Sigmoid colon (tissue), 3 donors: Measurements from ENCODE around the gene OR10H5.

Experiments used
- POLR2A ChIP-seq, 2 donors: fragments of 450-650 bp; IDR thresholded peaks; one replicate each; pipeline ENCODE4 v1.6.1; 2016; ENCODE audit warnings: antibody characterized with exemption in 2 of 2, mild to moderate bottlenecking in 2 of 2, moderate library complexity in 2 of 2
- TF ChIP-seq, protein P1 (sequence below), 4 experiments: fragments of 450-650 bp in 3 of 4; fragments of 200-600 bp in 1 of 4; IDR thresholded peaks; one replicate each; pipeline ENCODE4 v1.5.1; 2016 to 2019; ENCODE audit warnings: antibody characterized with exemption in 4 of 4, mild to moderate bottlenecking in 3 of 4, moderate library complexity in 2 of 4

GRCh38 chr19:15769586-15769985 lies 17.9 kb upstream of the OR10H5 start:
- TF ChIP-seq, protein P1, sequence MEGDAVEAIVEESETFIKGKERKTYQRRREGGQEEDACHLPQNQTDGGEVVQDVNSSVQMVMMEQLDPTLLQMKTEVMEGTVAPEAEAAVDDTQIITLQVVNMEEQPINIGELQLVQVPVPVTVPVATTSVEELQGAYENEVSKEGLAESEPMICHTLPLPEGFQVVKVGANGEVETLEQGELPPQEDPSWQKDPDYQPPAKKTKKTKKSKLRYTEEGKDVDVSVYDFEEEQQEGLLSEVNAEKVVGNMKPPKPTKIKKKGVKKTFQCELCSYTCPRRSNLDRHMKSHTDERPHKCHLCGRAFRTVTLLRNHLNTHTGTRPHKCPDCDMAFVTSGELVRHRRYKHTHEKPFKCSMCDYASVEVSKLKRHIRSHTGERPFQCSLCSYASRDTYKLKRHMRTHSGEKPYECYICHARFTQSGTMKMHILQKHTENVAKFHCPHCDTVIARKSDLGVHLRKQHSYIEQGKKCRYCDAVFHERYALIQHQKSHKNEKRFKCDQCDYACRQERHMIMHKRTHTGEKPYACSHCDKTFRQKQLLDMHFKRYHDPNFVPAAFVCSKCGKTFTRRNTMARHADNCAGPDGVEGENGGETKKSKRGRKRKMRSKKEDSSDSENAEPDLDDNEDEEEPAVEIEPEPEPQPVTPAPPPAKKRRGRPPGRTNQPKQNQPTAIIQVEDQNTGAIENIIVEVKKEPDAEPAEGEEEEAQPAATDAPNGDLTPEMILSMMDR (IDR thresholded peaks at IDR 0.05): no peak
- no peak for TF ChIP-seq POLR2A (IDR thresholded peaks at IDR 0.05)
